CD4-positive, CD25-positive, alpha-beta regulatory T cell (primary cell): ENCODE results near the gene SLC38A8. TPM values are rescaled to one million over a fixed set of nuclear protein-coding genes. Genes with fewer than 3 reads are reported as not detected.
A peak's percentile ranks its signal among the peaks of the same experiment; 100 is the strongest.

Source experiments
- ATAC-seq, 2 donors: fragments of 150-1000 bp; cut with Tn5 transposase; one replicate each; pipeline ENCODE4 v1.10.0; 2021; ENCODE audit warnings: low read depth in 2 of 2, moderate number of reproducible peaks in 2 of 2, moderate library complexity in 1 of 2
- DNase-seq, 3 donors: peaks; one replicate each; pipeline versions ENCODE4 v3.0.0 to v3.0.0-alpha.2; 2012 to 2022; ENCODE audit warnings: mixed read lengths in 1 of 3
- H3K27ac ChIP-seq: one replicate; pipeline ENCODE4 v1.7.0; 2013; ENCODE audit warnings: mild to moderate bottlenecking, low read length; ENCODE audit not compliant: insufficient read depth, poor library complexity, severe bottlenecking
- H3K27me3 ChIP-seq: one replicate; pipeline ENCODE4 v1.7.0; 2013; ENCODE audit warnings: low read length; ENCODE audit not compliant: control insufficient read depth, insufficient read depth
- H3K36me3 ChIP-seq: one replicate; pipeline ENCODE4 v1.7.0; 2013; ENCODE audit warnings: mild to moderate bottlenecking, low read length, moderate library complexity; ENCODE audit not compliant: control insufficient read depth, insufficient read depth
- H3K4me1 ChIP-seq: 2 replicates; pipeline ENCODE4 v1.7.0; 2013; ENCODE audit warnings: mild to moderate bottlenecking, low read length; ENCODE audit not compliant: insufficient read depth, control insufficient read depth, poor library complexity, severe bottlenecking
- H3K4me3 ChIP-seq: one replicate; pipeline ENCODE4 v1.7.0; 2013; ENCODE audit warnings: low read depth, mild to moderate bottlenecking, low read length, moderate library complexity
- H3K9me3 ChIP-seq, 2 experiments: 1 replicate in 1 of 2; 2 replicates in 1 of 2; pipeline ENCODE4 v1.7.0; 2013; ENCODE audit warnings: low read length in 2 of 2, mild to moderate bottlenecking in 1 of 2, moderate library complexity in 1 of 2; ENCODE audit not compliant: control insufficient read depth in 2 of 2
- H3K27ac Mint-ChIP-seq, 3 donors: one replicate each; pipeline ENCODE4 v1.8.0; 2020 to 2022; ENCODE audit warnings: mild to moderate bottlenecking in 3 of 3, mixed read lengths in 3 of 3, moderate library complexity in 2 of 3
- H3K27me3 Mint-ChIP-seq: one replicate; pipeline ENCODE4 v1.8.0; 2022; ENCODE audit warnings: mild to moderate bottlenecking, mixed read lengths
- H3K36me3 Mint-ChIP-seq: one replicate; pipeline ENCODE4 v1.8.0; 2020; ENCODE audit warnings: mixed read lengths
- H3K4me1 Mint-ChIP-seq, 4 donors: one replicate each; pipeline ENCODE4 v1.8.0; 2020 to 2022; ENCODE audit warnings: mixed read lengths in 4 of 4, mild to moderate bottlenecking in 1 of 4
- H3K4me3 Mint-ChIP-seq, 4 donors: one replicate each; pipeline ENCODE4 v1.8.0; 2020 to 2022; ENCODE audit warnings: mild to moderate bottlenecking in 4 of 4, mixed read lengths in 4 of 4, moderate library complexity in 3 of 4
- H3K9me3 Mint-ChIP-seq, 7 donors: one replicate each; pipeline ENCODE4 v1.8.0; 2020 to 2022; ENCODE audit warnings: mixed read lengths in 7 of 7, mild to moderate bottlenecking in 3 of 7, moderate library complexity in 2 of 7
- polyA plus RNA-seq, 4 donors: library from polyadenylated mRNA; unstranded; fragments of 300-500 nt; fragmentation: Illumina TruSeq; gene quantifications; one replicate each; pipeline ENCODE4 v1.2.3, GENCODE V29; 2021
- total RNA-seq: library from RNA; stranded (reverse); gene quantifications from one replicate; pipeline ENCODE4 v1.2.3, GENCODE V29; 2022

Gene SLC38A8
- total and polyA plus RNA-seq, 5 donors from 2014 or later: not detected

- Mint-ChIP-seq H3K4me1 (no peaks in the 10 kb centered on the region), H3K4me3 (peak overlapping the region in 1 of 4 donors; percentile 5), H3K27ac (no peak overlapping the region), H3K36me3 (peaks cover 3% of the 10 kb centered on the region), H3K27me3 (peaks cover 20% of the 10 kb centered on the region), H3K9me3 (peaks cover 1 to 12% (median 6%) of the 10 kb centered on the region in 7 donors)
- no peaks in the 10 kb centered on the region for H3K4me1 ChIP-seq
- H3K27me3 ChIP-seq: no peaks in the 10 kb centered on the region
- ATAC-seq: no peak
- no peak overlapping the region for H3K27ac ChIP-seq
- H3K36me3 ChIP-seq: no peaks in the 10 kb centered on the region
- H3K9me3 ChIP-seq: peaks cover 2 to 17% of the 10 kb centered on the region in 2 experiments
- no peak for DNase-seq
- H3K4me3 ChIP-seq: no peak overlapping the region
Measured at GRCh38 chr16:84022644-84023043, 20.0 kb downstream of the SLC38A8 start.

- peaks cover 3% of the 10 kb centered on the region for H3K36me3 Mint-ChIP-seq
- no peak for ATAC-seq
- H3K4me1 Mint-ChIP-seq: no peaks in the 10 kb centered on the region
- Histone ChIP-seq H3K9me3 (peaks cover 2 to 17% of the 10 kb centered on the region in 2 experiments), H3K4me1 (no peaks in the 10 kb centered on the region), H3K27ac (no peak overlapping the region), H3K36me3 (no peaks in the 10 kb centered on the region), H3K27me3 (no peaks in the 10 kb centered on the region), H3K4me3 (no peak overlapping the region)
- H3K4me3 Mint-ChIP-seq: no peak overlapping the region
- peaks cover 0 to 12% (median 6%) of the 10 kb centered on the region in 7 donors for H3K9me3 Mint-ChIP-seq
- no peak overlapping the region for H3K27ac Mint-ChIP-seq
- no peak for DNase-seq
- peaks cover 13% of the 10 kb centered on the region for H3K27me3 Mint-ChIP-seq
Measured at GRCh38 chr16:84021488-84021887, 21.1 kb downstream of the SLC38A8 start.

GRCh38 chr16:84020353-84020752, 22.2 kb downstream of the SLC38A8 start:
- Histone ChIP-seq H3K9me3 (peaks cover 2 to 17% of the 10 kb centered on the region in 2 experiments), H3K4me3 (no peak overlapping the region), H3K36me3 (no peaks in the 10 kb centered on the region), H3K4me1 (no peaks in the 10 kb centered on the region), H3K27me3 (no peaks in the 10 kb centered on the region), H3K27ac (no peak overlapping the region)
- no peak for ATAC-seq
- no peak overlapping the region for H3K4me3 Mint-ChIP-seq
- no peak overlapping the region for H3K27ac Mint-ChIP-seq
- no peak for DNase-seq
- peaks cover 3% of the 10 kb centered on the region for H3K36me3 Mint-ChIP-seq
- H3K4me1 Mint-ChIP-seq: no peaks in the 10 kb centered on the region
- peaks cover 0 to 12% (median 6%) of the 10 kb centered on the region in 7 donors for H3K9me3 Mint-ChIP-seq
- H3K27me3 Mint-ChIP-seq: peaks cover 11% of the 10 kb centered on the region

- H3K27ac Mint-ChIP-seq: no peak overlapping the region
- peaks cover 2 to 21% of the 10 kb centered on the region in 2 experiments for H3K9me3 ChIP-seq
- H3K4me1 ChIP-seq: no peaks in the 10 kb centered on the region
Measured at GRCh38 chr16:84018710-84019109, 23.9 kb downstream of the SLC38A8 start.

GRCh38 chr16:84016477-84016876, 26.1 kb downstream of the SLC38A8 start:
- DNase-seq: no peak
- Histone ChIP-seq H3K27ac (no peak overlapping the region), H3K36me3 (no peaks in the 10 kb centered on the region), H3K4me1 (no peaks in the 10 kb centered on the region), H3K4me3 (no peak overlapping the region), H3K9me3 (peaks cover 2 to 15% of the 10 kb centered on the region in 2 experiments), H3K27me3 (no peaks in the 10 kb centered on the region)
- peaks cover 0 to 9% (median 2%) of the 10 kb centered on the region in 7 donors for H3K9me3 Mint-ChIP-seq
- peaks cover 0 to 10% (median 4%) of the 10 kb centered on the region in 4 donors for H3K4me1 Mint-ChIP-seq
- peaks cover 2% of the 10 kb centered on the region for H3K36me3 Mint-ChIP-seq
- no peak overlapping the region for H3K27ac Mint-ChIP-seq
- no peak overlapping the region for H3K4me3 Mint-ChIP-seq
- H3K27me3 Mint-ChIP-seq: peaks cover 4% of the 10 kb centered on the region
- no peak for ATAC-seq

More at GRCh38 chr16:84018710-84019109, 23.9 kb downstream of the SLC38A8 start:
- ATAC-seq (no peak), DNase-seq (no peak)
- Histone ChIP-seq H3K27ac (no peak overlapping the region), H3K27me3 (no peaks in the 10 kb centered on the region), H3K4me3 (no peak overlapping the region), H3K36me3 (no peaks in the 10 kb centered on the region)
- Mint-ChIP-seq H3K27me3 (peaks cover 7% of the 10 kb centered on the region), H3K4me3 (no peak overlapping the region), H3K4me1 (peaks cover 0 to 10% (median 4%) of the 10 kb centered on the region in 4 donors), H3K36me3 (peaks cover 3% of the 10 kb centered on the region), H3K9me3 (peaks cover 0 to 12% (median 6%) of the 10 kb centered on the region in 7 donors)

GRCh38 chr16:84015399-84015798, 27.2 kb downstream of the SLC38A8 start:
- Mint-ChIP-seq H3K4me3 (no peak overlapping the region), H3K36me3 (no peaks in the 10 kb centered on the region), H3K27ac (no peak overlapping the region), H3K9me3 (peaks cover 0 to 3% (median 0%) of the 10 kb centered on the region in 7 donors), H3K27me3 (peaks cover 4% of the 10 kb centered on the region), H3K4me1 (peaks cover 0 to 10% (median 4%) of the 10 kb centered on the region in 4 donors)
- H3K9me3 ChIP-seq: peaks cover 2 to 4% of the 10 kb centered on the region in 2 experiments
- H3K27ac ChIP-seq: no peak overlapping the region
- no peaks in the 10 kb centered on the region for H3K27me3 ChIP-seq
- H3K4me1 ChIP-seq: no peaks in the 10 kb centered on the region
- DNase-seq (no peak), ATAC-seq (no peak)
- no peaks in the 10 kb centered on the region for H3K36me3 ChIP-seq
- H3K4me3 ChIP-seq: no peak overlapping the region

- H3K27me3 ChIP-seq: no peaks in the 10 kb centered on the region
- H3K4me3 ChIP-seq: no peak overlapping the region
- Mint-ChIP-seq H3K36me3 (no peaks in the 10 kb centered on the region), H3K9me3 (peaks cover 0 to 3% (median 0%) of the 10 kb centered on the region in 7 donors), H3K4me3 (peak overlapping the region in 1 of 4 donors; percentile 24), H3K27ac (no peak overlapping the region), H3K4me1 (peaks cover 0 to 10% (median 4%) of the 10 kb centered on the region in 4 donors), H3K27me3 (peaks cover 4% of the 10 kb centered on the region)
- H3K27ac ChIP-seq: no peak overlapping the region
- no peaks in the 10 kb centered on the region for H3K4me1 ChIP-seq
- H3K9me3 ChIP-seq: peaks cover 2 to 4% of the 10 kb centered on the region in 2 experiments
- DNase-seq: no peak
- no peaks in the 10 kb centered on the region for H3K36me3 ChIP-seq
- ATAC-seq: no peak
Measured at GRCh38 chr16:84014570-84015327, 27.8 kb downstream of the SLC38A8 start.
